Inflammatory macrophage treated with lipopolysaccharide for 4 hours (primary cell): ENCODE data around the gene TEN1.
"Not testable (repeated sequence)": the region's sequence is repeated elsewhere in the genome, so short reads cannot be mapped to it uniquely, and the experiment has no call there.

Experiments used
- DNase-seq: peaks from one replicate; pipeline ENCODE4 v3.0.0-alpha.2; 2020

Gene TEN1

GRCh38 chr17:76032073-76032779 is 53.2 kb downstream of the TEN1 start:
- no peak for DNase-seq

- DNase-seq, result no peak
These were observed 53.7 kb downstream of the TEN1 start for GRCh38 chr17:76032780-76033108.

GRCh38 chr17:76033139-76033538 is 54.1 kb downstream of the TEN1 start:
- no peak for DNase-seq

GRCh38 chr17:76034428-76035350 is 55.6 kb downstream of the TEN1 start:
- DNase-seq, result no peak

- DNase-seq, result no peak
These were observed 57.6 kb downstream of the TEN1 start for GRCh38 chr17:76036497-76037261.

GRCh38 chr17:76038050-76038449 is 59.0 kb downstream of the TEN1 start:
- DNase-seq, result no peak

GRCh38 chr17:76039121-76039520 is 60.1 kb downstream of the TEN1 start:
- no peak for DNase-seq

- no peak for DNase-seq
These were observed 61.3 kb downstream of the TEN1 start for GRCh38 chr17:76040376-76040775.

- not testable (repeated sequence) for DNase-seq
These were observed 63.8 kb downstream of the TEN1 start for GRCh38 chr17:76042868-76043267.

- not testable (repeated sequence) for DNase-seq
These were observed 65.5 kb downstream of the TEN1 start for GRCh38 chr17:76044475-76045007.

GRCh38 chr17:76046064-76046463 is 67.0 kb downstream of the TEN1 start:
- DNase-seq, result no peak

GRCh38 chr17:76048025-76048605 is 69.1 kb downstream of the TEN1 start:
- DNase-seq, result no peak

- DNase-seq, result no peak
These were observed 69.7 kb downstream of the TEN1 start for GRCh38 chr17:76048711-76049110.

GRCh38 chr17:76049239-76049638 is 70.2 kb downstream of the TEN1 start:
- DNase-seq, result no peak

GRCh38 chr17:76049836-76050537 is 70.9 kb downstream of the TEN1 start:
- DNase-seq, result peak; percentile 13
